Measurements from ENCODE around the gene CCDC190. TPM values are rescaled to one million over a fixed set of nuclear protein-coding genes. Genes with fewer than 3 reads are reported as not detected.

Gene CCDC190
- total and polyA plus RNA-seq, 2 of the 8 experiments (the other 6 are each of a cell fraction or from before 2014, with no cell fraction given): not detected

DNA sequence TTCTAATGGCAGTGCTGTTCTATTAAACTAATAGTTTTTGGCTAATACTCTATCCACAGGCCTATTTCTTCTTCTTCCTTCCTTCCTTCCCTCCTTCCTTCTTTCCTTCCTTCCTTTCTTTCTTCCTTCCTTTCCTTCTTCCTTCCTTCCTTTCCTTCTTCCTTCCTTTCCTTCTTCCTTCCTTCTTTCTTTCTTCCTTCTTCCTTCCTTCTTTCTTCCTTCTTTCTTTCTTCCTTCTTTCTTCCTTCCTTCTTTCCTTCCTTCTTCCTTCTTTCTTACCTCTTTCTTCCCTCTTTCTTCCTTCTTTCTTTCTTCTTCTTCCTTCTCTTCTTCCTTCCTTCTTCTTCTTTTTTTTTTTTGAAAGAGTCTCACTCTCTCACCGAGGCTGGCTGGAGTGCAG is 31.7 kb downstream of the CCDC190 start (continued):
- TF ChIP-seq, protein P1, sequence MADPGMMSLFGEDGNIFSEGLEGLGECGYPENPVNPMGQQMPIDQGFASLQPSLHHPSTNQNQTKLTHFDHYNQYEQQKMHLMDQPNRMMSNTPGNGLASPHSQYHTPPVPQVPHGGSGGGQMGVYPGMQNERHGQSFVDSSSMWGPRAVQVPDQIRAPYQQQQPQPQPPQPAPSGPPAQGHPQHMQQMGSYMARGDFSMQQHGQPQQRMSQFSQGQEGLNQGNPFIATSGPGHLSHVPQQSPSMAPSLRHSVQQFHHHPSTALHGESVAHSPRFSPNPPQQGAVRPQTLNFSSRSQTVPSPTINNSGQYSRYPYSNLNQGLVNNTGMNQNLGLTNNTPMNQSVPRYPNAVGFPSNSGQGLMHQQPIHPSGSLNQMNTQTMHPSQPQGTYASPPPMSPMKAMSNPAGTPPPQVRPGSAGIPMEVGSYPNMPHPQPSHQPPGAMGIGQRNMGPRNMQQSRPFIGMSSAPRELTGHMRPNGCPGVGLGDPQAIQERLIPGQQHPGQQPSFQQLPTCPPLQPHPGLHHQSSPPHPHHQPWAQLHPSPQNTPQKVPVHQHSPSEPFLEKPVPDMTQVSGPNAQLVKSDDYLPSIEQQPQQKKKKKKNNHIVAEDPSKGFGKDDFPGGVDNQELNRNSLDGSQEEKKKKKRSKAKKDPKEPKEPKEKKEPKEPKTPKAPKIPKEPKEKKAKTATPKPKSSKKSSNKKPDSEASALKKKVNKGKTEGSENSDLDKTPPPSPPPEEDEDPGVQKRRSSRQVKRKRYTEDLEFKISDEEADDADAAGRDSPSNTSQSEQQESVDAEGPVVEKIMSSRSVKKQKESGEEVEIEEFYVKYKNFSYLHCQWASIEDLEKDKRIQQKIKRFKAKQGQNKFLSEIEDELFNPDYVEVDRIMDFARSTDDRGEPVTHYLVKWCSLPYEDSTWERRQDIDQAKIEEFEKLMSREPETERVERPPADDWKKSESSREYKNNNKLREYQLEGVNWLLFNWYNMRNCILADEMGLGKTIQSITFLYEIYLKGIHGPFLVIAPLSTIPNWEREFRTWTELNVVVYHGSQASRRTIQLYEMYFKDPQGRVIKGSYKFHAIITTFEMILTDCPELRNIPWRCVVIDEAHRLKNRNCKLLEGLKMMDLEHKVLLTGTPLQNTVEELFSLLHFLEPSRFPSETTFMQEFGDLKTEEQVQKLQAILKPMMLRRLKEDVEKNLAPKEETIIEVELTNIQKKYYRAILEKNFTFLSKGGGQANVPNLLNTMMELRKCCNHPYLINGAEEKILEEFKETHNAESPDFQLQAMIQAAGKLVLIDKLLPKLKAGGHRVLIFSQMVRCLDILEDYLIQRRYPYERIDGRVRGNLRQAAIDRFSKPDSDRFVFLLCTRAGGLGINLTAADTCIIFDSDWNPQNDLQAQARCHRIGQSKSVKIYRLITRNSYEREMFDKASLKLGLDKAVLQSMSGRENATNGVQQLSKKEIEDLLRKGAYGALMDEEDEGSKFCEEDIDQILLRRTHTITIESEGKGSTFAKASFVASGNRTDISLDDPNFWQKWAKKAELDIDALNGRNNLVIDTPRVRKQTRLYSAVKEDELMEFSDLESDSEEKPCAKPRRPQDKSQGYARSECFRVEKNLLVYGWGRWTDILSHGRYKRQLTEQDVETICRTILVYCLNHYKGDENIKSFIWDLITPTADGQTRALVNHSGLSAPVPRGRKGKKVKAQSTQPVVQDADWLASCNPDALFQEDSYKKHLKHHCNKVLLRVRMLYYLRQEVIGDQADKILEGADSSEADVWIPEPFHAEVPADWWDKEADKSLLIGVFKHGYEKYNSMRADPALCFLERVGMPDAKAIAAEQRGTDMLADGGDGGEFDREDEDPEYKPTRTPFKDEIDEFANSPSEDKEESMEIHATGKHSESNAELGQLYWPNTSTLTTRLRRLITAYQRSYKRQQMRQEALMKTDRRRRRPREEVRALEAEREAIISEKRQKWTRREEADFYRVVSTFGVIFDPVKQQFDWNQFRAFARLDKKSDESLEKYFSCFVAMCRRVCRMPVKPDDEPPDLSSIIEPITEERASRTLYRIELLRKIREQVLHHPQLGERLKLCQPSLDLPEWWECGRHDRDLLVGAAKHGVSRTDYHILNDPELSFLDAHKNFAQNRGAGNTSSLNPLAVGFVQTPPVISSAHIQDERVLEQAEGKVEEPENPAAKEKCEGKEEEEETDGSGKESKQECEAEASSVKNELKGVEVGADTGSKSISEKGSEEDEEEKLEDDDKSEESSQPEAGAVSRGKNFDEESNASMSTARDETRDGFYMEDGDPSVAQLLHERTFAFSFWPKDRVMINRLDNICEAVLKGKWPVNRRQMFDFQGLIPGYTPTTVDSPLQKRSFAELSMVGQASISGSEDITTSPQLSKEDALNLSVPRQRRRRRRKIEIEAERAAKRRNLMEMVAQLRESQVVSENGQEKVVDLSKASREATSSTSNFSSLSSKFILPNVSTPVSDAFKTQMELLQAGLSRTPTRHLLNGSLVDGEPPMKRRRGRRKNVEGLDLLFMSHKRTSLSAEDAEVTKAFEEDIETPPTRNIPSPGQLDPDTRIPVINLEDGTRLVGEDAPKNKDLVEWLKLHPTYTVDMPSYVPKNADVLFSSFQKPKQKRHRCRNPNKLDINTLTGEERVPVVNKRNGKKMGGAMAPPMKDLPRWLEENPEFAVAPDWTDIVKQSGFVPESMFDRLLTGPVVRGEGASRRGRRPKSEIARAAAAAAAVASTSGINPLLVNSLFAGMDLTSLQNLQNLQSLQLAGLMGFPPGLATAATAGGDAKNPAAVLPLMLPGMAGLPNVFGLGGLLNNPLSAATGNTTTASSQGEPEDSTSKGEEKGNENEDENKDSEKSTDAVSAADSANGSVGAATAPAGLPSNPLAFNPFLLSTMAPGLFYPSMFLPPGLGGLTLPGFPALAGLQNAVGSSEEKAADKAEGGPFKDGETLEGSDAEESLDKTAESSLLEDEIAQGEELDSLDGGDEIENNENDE (IDR thresholded peaks at IDR 0.05; ENCODE audit: insufficient replicate concordance, low read length): no peak
- TF ChIP-seq KDM5A (IDR thresholded peaks at IDR 0.05; ENCODE audit: low read length) (no peak), JUN (IDR thresholded peaks at IDR 0.05; ENCODE audit: low read depth, low read length) (no peak), NANOG (IDR thresholded peaks at IDR 0.05; ENCODE audit: insufficient read depth, low read depth, low read length, poor library complexity, severe bottlenecking) (no peak), RBBP5 (IDR thresholded peaks at IDR 0.05; ENCODE audit: borderline replicate concordance, low read depth, low read length) (no peak)
- TF ChIP-seq, protein P2, sequence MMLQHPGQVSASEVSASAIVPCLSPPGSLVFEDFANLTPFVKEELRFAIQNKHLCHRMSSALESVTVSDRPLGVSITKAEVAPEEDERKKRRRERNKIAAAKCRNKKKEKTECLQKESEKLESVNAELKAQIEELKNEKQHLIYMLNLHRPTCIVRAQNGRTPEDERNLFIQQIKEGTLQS (IDR thresholded peaks at IDR 0.05; ENCODE audit: insufficient read depth, low read depth, low read length): no peak
